Measurements from ENCODE around the gene CFHR3. TPM values are rescaled to one million over a fixed set of nuclear protein-coding genes. Genes with fewer than 3 reads are reported as not detected.
A peak's percentile ranks its signal among the peaks of the same experiment; 100 is the strongest.
"Not testable (repeated sequence)": the region's sequence is repeated elsewhere in the genome, so short reads cannot be mapped to it uniquely, and the experiment has no call there.

CFHR3 gene
- total and polyA plus RNA-seq, 11 donors, result 0.15 to 0.21 TPM; not detected in 9

DNA sequence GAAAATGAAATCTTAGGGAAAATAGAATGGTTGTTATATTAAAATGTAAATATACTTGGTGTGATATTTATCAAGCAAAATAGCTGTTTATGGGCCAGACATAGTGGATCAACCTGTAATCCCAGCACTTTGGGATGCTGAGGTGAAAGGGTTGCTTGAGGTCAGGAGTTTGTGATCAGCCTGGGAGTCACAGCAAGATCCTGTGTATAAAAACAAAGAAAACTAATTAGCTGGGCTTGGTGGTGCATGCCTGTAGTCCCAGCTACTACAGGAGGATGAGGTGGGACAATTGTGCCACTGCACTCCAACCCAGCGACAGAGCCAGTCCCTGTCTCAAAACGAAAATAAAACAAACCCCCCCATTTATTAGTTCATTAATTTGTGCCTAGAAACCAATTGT lies 23.3 kb downstream of the CFHR3 start:
- WGBS, 4 donors, result 20 to 57% (median 23%) methylated on average over 2 of the region's 2 CpGs
- TF ChIP-seq, protein P1, sequence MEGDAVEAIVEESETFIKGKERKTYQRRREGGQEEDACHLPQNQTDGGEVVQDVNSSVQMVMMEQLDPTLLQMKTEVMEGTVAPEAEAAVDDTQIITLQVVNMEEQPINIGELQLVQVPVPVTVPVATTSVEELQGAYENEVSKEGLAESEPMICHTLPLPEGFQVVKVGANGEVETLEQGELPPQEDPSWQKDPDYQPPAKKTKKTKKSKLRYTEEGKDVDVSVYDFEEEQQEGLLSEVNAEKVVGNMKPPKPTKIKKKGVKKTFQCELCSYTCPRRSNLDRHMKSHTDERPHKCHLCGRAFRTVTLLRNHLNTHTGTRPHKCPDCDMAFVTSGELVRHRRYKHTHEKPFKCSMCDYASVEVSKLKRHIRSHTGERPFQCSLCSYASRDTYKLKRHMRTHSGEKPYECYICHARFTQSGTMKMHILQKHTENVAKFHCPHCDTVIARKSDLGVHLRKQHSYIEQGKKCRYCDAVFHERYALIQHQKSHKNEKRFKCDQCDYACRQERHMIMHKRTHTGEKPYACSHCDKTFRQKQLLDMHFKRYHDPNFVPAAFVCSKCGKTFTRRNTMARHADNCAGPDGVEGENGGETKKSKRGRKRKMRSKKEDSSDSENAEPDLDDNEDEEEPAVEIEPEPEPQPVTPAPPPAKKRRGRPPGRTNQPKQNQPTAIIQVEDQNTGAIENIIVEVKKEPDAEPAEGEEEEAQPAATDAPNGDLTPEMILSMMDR (IDR thresholded peaks at IDR 0.05), result no peak
- TF ChIP-seq POLR2A (IDR thresholded peaks at IDR 0.05), result no peak
- Histone ChIP-seq H3K4me1 (no peaks in the 10 kb centered on the region), H3K36me3 (no peaks in the 10 kb centered on the region), H3K9me3 (no peaks in the 10 kb centered on the region), H3K27ac (no peak overlapping the region), H3K4me3 (no peak overlapping the region), H3K27me3 (no peaks in the 10 kb centered on the region)
- DNase-seq, result no peak
- intact Hi-C loops (cut with DNase I), result loop anchor here in 1 of 10 donors (10.0 kb wide), 1 partner anchor 127 kb away; no protein-coding TSS in a partner anchor
- no peak for ATAC-seq

- H3K36me3 ChIP-seq; H3K9me3 ChIP-seq; H3K27me3 ChIP-seq; H3K4me3 ChIP-seq; ATAC-seq; H3K4me1 ChIP-seq; DNase-seq; H3K27ac ChIP-seq; intact Hi-C loops (cut with DNase I): not testable (repeated sequence)
- WGBS, 4 donors, result 55 to 75% (median 62%) methylated on average over 1 of the region's 1 CpG
These were observed 27.3 kb downstream of the CFHR3 start for GRCh38 chr1:196801920-196802319.

- peak in 1 of 5 donors; percentile 54 for DNase-seq
- Histone ChIP-seq H3K27ac (no peak overlapping the region), H3K36me3 (no peaks in the 10 kb centered on the region), H3K4me3 (no peak overlapping the region), H3K9me3 (no peaks in the 10 kb centered on the region), H3K4me1 (no peaks in the 10 kb centered on the region), H3K27me3 (no peaks in the 10 kb centered on the region)
- TF ChIP-seq, protein P1 (IDR thresholded peaks at IDR 0.05), result no peak
- TF ChIP-seq POLR2A (IDR thresholded peaks at IDR 0.05), result no peak
- intact Hi-C loops (cut with DNase I), result no loop called here
- no peak for ATAC-seq
- 75 to 88% (median 81%) methylated on average over 7 to 22 of the region's 22 CpGs for WGBS, 4 donors
These were observed 34.0 kb downstream of the CFHR3 start for GRCh38 chr1:196808529-196809235.

- intact Hi-C loops (cut with DNase I); H3K27me3 ChIP-seq; DNase-seq; H3K4me3 ChIP-seq; H3K9me3 ChIP-seq; H3K36me3 ChIP-seq; H3K27ac ChIP-seq; ATAC-seq; H3K4me1 ChIP-seq: not testable (repeated sequence)
- WGBS, 4 donors, result 40 to 86% (median 63%) methylated on average over 2 to 6 of the region's 6 CpGs
These were observed 42.8 kb downstream of the CFHR3 start for GRCh38 chr1:196817442-196817841.

DNA sequence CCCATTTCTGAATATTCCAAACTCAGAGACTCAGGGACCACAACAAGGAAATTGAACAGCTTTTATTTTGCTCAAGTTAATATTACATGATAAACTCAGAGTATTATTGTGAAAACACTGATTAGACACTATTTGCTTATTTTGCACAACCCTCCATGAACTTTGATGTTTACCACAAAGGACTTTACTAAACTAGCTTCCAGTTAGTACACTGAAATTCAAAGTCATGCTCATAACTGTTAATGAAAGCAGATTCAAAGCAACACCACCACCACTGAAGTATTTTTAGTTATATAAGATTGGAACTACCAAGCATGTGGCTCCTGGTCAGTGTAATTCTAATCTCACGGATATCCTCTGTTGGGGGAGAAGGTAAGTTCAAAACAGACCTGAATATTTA lies 44.9 kb downstream of the CFHR3 start, which contains the start of gene CFHR1:
CFHR1 (plus strand) TSS at position 201 of the 400 bp plus-strand sequence; CDS start at position 315, 114 bp downstream.
- no CpG with 5 or more reads among the region's 1 CpG for WGBS, 4 donors
- not testable (repeated sequence) for ATAC-seq, H3K4me3 ChIP-seq

GRCh38 chr1:196827860-196828259 lies 53.2 kb downstream of the CFHR3 start:
- DNase-seq; ATAC-seq; H3K36me3 ChIP-seq; H3K27ac ChIP-seq; H3K4me3 ChIP-seq; intact Hi-C loops (cut with DNase I); H3K9me3 ChIP-seq; H3K4me1 ChIP-seq: not testable (repeated sequence)
- TF ChIP-seq, protein P1 (IDR thresholded peaks at IDR 0.05), result peak in 4 of 12 donors; percentile 8 to 55 (median 30)
- 1 to 5% (median 3%) methylated on average over 4 of the region's 4 CpGs for WGBS, 4 donors
- peaks cover 0 to 15% (median 0%) of the 10 kb centered on the region in 9 donors for H3K27me3 ChIP-seq

More for the DNA sequence above, 44.9 kb downstream of the CFHR3 start, which contains the start of gene CFHR1:
- H3K36me3 ChIP-seq; DNase-seq; H3K27ac ChIP-seq; intact Hi-C loops (cut with DNase I); H3K4me1 ChIP-seq; H3K9me3 ChIP-seq; H3K27me3 ChIP-seq: not testable (repeated sequence)

Data from heart left ventricle (tissue), 16 donors.